Stimulated activated CD4-positive, alpha-beta T cell treated with anti-CD3 and anti-CD28 coated beads, Interleukin-15, amount 100 ng/mL, for 1 hour (primary cell): ENCODE results near the gene NME7.

Experiments used
- DNase-seq, 2 donors: peaks; one replicate each; pipeline ENCODE4 v3.0.0-alpha.2; 2020; ENCODE audit warnings: low read depth in 1 of 2, low spot score in 1 of 2

NME7 gene

GRCh38 chr1:169108863-169109560 lies 258.6 kb downstream of the NME7 start:
- DNase-seq, result no peak

GRCh38 chr1:169108223-169108622 lies 259.4 kb downstream of the NME7 start:
- no peak for DNase-seq

- DNase-seq, result no peak
Measured at GRCh38 chr1:169107603-169108208, 259.9 kb downstream of the NME7 start.

GRCh38 chr1:169106921-169107602 lies 260.5 kb downstream of the NME7 start:
- no peak for DNase-seq

- peak; percentile 66 to 76 for DNase-seq
Measured at GRCh38 chr1:169106095-169106920, 261.3 kb downstream of the NME7 start, which contains the start of gene ATP1B1. TSS of gene ATP1B1 (plus strand) at chr1:169106690. CDS start at chr1:169106830, 140 bp downstream.

GRCh38 chr1:169105434-169106094 lies 262.0 kb downstream of the NME7 start:
- DNase-seq, result no peak

- DNase-seq, result no peak
Measured at GRCh38 chr1:169105087-169105433, 262.5 kb downstream of the NME7 start.

GRCh38 chr1:169103480-169103893 lies 264.1 kb downstream of the NME7 start:
- no peak for DNase-seq

GRCh38 chr1:169103002-169103401 lies 264.6 kb downstream of the NME7 start:
- no peak for DNase-seq

- DNase-seq, result no peak
Measured at GRCh38 chr1:169102567-169102966, 265.0 kb downstream of the NME7 start.

GRCh38 chr1:169100651-169101088 lies 266.9 kb downstream of the NME7 start:
- no peak for DNase-seq

GRCh38 chr1:169100208-169100607 lies 267.4 kb downstream of the NME7 start:
- no peak for DNase-seq

- DNase-seq, result no peak
Measured at GRCh38 chr1:169099561-169099960, 268.0 kb downstream of the NME7 start.

GRCh38 chr1:169098380-169098779 lies 269.2 kb downstream of the NME7 start:
- DNase-seq, result no peak

GRCh38 chr1:169094897-169095569 lies 272.6 kb downstream of the NME7 start:
- DNase-seq, result no peak

- DNase-seq, result no peak
Measured at GRCh38 chr1:169092399-169092798, 275.2 kb downstream of the NME7 start.

GRCh38 chr1:169091480-169091941 lies 276.1 kb downstream of the NME7 start:
- no peak for DNase-seq

GRCh38 chr1:169090900-169091311 lies 276.7 kb downstream of the NME7 start:
- no peak for DNase-seq

GRCh38 chr1:169090308-169090899 lies 277.2 kb downstream of the NME7 start:
- DNase-seq, result no peak

GRCh38 chr1:169089776-169090175 lies 277.8 kb downstream of the NME7 start:
- no peak for DNase-seq
